HuH-7 (cell line): Measurements from ENCODE around the gene LDB1.

ENCODE experiments used
- DNase-seq: peaks from one replicate; pipeline ENCODE4 v3.0.0; 2011; ENCODE audit warnings: low spot score

The LDB1 gene

DNA sequence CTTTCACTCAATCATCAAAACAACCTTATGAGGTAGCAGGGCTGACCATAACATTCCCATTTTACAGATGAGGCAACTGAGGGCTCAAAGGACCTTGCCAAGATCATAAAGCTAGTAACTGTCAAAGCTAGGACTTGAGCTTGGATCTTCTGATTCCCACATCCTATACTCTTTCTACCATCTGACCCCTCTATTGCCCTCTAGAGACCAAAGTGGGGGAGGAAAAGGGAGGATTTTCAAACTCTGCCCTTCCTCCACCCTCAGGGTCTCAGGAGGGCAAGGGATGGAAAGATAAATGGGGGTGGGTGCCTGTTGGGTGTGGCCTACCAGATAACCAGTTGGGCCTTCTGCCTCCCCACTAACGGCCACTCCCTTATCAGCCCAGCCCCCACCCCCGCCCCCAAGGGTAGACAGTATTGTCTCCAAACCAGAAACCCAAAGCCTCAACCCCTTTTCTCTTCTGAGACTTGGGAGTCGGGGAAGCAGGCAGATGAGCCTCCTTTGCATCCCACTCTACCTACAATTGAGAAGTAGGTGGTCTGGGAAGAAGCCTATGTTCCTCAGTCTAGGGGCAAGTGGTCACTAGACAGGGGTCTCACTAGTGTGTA lies 7.9 kb downstream of the LDB1 start:
- no peak for DNase-seq

DNA sequence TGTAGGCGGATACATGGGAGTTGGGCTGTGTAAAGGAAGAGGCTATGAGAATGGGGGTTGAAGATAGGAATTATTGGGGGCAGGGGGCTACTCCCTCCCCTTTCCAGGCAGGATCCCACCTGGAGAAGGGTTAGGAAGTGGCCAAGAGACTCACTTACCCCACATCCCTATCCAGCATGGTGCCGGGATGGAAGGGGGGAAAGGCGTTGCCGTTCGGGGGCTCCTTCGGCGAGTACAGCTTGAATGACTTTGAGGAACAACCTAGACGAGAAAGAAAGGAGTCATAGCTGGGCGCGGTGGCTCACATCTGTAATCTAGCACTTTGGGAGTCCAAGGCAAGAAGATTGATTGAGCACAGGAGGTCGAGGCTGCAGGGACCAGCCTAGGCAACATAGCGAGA lies 8.9 kb downstream of the LDB1 start:
- no peak for DNase-seq

DNA sequence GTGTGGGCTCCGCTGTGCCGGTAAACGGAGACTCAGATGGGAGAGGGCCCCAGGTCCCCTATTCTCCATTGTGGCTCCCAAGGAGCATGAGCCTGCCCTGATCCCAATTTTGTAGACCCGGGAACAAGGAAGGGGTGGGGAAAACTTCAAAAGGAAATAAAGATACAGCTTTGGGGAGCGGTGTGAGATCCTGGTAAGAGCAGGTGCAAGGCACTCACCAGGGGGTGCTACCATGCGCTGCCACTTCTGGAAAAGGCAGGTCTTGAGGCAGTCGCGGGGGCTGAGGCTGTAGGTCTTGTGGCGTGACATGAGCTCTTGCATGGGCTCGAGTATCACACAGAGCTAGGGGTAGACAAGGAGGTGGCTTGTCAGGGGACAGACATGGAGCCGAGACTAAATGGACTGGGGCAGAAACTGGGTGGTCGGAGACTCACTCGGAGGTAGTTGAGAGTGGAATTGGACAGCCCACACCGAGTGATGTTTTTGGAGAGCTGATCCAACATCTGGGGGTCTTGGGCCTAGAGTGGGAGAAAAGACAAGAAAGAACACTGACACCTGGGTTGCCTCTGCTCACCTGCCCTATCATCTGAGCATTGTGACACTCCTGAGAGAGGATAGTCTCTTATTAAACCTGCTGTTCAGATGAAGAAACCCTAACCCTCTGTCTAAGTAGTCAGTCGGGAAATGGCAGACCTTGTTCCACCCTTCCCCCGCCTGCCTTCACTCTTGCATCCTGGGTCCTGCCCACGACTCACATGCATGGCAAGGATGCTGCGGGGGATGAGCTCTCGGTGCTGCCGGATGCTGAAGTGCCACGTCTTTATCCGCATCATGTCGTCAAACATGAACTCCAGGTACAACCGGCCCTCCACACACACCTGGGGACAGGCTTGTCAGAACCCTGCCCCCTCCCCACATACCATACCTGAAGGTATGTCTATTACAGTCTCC lies 10.7 kb downstream of the LDB1 start:
- no peak for DNase-seq

DNA sequence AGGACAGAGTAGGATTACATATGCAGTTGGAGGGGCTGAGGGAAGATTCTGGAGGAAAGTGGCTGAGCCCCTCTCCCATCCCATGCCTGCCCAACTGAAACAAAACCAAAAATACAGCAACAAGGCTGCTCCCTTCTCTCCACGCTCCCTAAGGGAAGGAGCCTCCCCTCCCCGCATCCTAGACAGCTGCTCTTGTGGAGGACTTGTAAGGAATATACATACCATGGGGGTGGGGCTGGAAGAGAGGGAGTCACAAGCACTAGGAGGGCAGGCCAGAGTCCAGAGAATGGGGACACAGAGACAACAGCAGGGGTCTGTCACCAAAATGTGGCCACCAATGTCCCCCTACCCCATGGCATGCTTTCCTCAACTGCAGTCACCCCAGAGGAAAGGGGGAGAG lies 13.2 kb downstream of the LDB1 start:
- DNase-seq: no peak

DNA sequence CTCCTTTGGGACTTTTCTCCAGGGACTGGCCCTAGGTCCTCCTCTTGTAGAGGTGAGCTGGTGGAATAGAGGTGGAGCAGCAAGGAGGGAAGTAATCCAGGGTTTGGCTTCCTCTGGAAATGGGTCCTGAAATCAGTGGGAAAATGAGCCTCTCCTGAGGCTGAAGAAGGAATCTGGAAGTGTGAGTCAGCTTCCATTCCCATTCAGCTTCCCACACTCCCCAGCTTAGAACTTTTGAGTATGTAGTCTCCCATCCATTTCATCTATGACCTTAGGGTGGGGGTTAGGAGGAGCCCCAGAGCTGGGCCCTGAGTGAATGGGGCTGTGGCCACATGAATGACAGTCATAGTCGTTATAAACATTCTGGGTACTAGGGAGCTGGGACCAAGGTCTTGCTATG lies 17.7 kb downstream of the LDB1 start:
- no peak for DNase-seq

DNA sequence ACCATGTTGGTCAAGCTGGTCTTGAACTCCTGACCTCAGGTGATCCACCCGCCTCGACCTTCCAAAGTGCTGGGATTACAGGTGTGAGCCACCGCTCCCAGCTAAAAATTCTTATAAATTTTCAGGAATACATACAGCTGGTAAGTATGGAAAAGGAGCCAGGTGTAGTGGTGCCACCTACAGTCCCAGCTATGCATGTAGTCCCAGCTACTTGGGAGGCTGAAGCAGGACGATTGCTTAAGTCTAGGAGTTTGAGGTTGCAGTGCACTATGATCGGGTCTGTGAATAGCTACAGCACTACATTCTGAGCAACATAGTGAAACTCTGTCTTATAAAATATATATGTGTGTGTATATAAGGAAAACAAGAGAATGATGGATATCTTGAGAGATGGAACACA lies 19.0 kb downstream of the LDB1 start:
- DNase-seq: no peak

DNA sequence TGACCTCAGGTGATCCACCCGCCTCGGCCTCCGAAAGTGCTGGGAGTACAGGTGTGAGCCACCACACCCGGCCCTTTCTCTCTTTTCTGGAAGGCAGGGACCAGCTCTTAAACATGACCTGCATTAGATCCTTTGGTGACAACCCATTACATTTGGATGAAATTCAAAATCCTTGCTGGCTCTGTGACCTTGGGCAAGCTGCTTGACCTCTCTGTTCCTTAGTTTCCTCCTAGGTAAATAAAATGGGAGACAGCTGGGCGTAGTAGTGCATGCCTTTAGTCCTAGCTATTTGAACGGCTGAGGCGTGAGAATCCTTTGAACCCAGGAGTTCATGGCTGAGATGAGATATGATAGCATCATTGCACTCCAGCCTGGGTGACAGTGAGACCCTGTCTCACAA lies 23.7 kb downstream of the LDB1 start:
- DNase-seq: no peak

DNA sequence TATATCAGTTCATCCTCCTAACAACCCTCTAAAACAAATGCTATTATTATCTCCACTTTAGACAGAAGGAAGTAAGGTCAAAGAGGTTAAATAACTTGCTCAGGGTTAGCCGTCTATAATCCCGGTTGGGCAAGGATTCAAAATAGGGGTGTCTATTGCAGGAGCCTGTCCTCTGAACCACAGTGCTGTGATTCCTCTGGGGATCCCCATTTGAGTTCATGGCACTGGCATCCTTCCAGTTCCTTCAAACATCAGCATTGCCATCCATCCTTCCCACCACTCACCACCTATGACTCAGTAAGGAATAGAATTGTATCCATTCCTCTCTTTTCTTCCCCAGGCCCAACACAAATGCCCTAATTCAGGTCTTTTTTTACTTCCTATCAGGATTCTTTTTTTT lies 29.4 kb downstream of the LDB1 start:
- no peak for DNase-seq

DNA sequence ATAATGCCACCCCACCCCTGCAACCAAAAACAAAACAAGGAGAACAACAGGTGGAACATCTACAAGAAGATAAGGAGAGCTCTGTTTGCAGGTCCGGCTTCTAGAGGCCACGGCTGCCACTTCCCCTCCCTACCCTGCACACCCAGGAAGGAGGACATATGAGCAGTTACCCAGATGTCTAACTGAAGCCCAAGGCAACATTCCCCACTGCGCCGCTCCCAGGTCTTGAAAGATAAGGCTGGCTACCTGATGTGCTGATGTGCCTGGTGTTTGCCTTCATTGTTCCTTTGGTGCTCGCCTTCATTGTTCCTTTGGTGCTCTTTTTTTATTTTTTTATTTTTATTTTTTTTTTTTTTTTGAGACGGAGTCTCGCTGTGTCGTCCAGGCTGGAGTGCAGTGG lies 34.0 kb downstream of the LDB1 start:
- no peak for DNase-seq

DNA sequence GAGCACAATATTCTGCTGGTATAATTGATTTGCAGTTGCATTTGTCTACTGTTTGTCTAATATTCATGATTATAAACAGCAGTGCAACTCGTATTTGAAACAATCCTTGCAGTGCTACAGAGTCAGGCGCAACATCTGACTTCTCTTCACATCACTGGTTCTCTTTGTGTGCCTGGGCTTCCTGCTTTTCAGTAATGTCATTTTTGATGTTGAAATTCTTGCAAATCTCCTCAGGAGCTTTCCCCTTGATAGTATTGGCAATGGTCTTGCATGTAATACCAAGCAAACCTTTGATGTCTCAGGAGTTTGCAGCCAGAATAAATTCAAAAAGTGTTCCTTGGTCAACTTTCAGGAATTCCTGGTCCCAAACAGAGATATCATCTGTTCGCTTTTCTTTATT lies 34.8 kb downstream of the LDB1 start:
- no peak for DNase-seq

DNA sequence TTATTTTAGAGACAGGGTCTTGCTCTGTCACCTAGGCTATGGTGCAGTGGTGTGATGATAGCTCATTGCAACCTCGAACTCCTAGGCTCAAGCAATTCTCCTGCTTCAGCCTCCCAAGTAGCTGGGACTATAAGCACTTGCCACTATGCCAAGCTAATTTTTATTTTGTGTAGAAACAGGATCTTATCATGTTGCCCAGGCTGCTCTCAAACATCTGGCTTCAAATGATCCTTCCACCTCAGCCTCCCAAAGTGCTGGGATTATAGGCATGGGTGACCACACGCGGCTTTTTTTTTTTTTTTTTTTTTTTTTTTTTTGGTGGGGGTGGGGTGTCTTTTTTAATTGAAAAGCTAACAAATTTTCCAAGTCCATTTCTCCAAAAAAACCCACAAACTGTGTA lies 36.6 kb downstream of the LDB1 start:
- no peak for DNase-seq

DNA sequence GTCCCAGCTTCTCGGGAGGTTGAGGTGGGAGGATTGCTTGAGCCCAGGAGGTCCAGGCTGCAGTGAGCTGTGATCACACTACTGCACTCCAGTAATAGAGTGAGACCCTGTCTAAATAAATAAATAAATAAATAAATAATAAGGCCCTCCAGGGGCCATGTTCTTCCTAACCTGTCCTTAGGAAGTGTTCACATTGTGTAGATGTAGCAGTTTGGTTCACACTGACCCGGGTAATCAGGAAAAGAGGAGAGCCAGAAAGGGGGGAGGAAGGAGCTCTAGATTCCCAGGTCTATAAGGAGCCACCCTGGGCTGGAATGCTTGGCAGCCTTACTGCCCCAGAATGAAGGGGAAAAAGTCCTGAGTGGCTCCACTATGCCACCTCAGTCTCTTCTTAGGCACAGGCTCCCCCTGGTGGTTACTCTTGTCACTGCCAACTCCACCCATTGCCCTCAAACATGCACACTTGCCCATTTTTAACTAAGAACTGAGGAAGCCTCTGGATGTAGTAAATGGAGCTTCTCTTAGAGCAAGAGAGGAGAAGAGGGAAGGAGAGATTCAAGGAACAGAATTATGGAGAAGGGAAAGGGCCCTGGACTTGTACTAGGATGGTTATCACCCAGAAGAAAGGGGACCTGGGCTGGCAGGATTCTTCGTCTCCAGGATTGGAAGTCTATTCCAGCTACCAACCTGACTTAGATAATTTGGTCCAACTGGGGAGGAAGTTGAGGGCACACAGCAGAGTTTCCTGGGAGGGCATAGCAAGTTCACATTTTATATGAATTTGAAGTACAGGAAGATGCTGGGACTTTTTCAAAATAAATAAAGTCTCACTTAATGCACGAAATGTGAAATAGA lies 47.3 kb downstream of the LDB1 start:
- DNase-seq: peak; percentile 75

DNA sequence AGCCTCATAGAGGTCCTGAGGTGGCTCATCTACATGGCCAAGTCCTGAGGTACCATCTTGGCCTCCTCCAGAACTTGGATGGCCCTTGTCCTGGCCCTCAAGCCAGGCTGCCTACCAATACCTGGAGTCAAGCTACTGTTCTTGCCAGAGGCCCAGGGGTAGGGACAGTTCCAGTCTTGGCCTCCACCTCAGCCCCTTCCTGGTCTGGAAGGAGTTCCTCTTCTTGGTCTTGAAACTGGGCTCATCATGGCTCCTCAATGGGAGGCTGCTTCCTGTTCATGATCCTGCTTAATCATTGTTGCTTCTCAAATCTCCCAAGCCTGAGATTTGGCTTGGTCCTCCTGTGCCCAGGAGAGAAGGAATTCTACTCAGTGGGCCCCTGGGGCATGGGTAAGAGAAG lies 51.1 kb downstream of the LDB1 start:
- DNase-seq: no peak

DNA sequence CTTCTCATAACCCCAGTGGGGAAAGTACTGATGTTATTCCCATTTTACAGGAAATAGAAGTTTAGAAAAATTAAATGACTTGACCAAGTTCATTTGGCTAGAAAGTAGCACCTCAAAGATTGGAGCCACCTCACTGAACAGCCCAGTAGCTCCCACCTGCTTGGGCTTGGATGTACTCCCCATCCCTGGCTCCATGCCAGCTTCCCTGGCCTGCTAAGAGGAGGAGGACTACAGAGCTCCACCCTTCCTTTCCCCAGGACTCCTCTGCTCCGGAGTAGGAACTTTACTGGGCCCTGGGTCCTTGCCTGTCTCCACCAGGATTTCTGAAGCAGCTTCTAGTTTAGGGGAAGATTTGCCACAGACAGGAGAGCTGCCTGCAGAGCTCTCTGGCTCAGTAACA lies 52.0 kb downstream of the LDB1 start:
- DNase-seq: no peak

DNA sequence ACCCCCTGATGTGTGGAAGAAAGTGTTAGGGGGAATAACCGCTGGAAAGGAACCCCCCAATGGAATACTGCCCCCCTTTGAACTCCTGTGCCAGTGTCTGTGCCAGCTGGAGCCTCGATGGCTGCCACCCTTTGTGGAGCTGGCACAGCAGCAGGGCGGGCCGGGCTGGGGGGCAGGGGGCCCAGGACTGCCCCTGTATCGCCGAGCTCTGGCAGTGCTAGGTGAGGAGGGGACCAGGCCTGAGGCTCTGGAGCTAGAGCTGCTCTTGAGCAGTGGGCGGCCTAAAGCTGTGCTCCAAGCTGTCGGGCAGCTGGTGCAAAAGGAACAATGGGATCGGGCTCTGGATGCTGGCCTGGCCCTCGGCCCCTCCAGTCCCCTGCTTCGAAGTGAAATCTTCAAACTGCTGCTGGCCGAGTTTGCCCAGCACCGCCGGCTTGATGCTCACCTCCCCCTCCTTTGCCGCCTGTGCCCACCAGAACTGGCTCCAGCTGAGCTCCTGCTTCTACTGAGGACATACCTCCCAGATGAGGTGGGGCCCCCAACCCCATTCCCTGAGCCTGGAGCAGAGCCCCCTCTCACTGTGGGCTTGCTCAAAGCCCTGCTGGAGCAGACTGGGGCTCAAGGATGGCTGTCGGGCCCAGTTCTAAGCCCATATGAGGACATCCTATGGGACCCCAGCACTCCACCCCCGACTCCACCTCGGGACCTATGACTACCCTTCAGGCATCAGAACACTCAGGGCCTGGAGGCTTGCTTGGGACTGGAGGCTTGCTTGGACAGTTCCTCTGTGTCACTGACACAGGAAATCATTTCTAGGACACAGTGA lies 52.9 kb downstream of the LDB1 start:
- no peak for DNase-seq

DNA sequence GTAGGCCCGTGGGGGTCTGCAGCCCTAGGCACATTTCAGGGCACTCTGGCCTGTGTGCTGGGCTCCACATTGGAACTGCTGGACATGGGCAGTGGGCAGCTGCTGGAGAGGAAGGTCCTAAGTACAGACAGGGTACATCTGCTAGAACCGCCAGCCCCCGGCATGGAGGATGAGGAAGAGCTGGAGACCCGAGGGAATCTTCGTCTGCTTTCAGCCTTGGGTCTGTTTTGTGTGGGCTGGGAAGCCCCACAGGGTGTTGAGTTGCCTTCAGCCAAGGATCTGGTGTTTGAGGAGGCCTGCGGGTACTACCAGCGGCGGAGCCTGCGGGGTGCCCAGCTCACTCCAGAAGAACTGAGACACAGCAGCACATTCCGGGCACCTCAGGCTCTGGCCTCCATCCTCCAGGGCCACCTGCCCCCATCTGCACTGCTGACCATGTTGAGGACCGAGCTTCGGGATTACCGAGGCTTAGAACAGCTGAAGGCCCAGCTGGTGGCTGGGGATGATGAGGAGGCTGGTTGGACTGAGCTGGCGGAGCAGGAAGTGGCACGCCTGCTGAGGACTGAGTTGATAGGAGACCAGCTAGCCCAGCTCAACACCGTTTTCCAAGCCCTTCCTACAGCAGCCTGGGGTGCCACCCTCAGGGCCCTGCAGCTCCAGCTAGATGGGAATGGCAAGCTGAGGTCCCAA lies 53.6 kb downstream of the LDB1 start:
- no peak for DNase-seq

DNA sequence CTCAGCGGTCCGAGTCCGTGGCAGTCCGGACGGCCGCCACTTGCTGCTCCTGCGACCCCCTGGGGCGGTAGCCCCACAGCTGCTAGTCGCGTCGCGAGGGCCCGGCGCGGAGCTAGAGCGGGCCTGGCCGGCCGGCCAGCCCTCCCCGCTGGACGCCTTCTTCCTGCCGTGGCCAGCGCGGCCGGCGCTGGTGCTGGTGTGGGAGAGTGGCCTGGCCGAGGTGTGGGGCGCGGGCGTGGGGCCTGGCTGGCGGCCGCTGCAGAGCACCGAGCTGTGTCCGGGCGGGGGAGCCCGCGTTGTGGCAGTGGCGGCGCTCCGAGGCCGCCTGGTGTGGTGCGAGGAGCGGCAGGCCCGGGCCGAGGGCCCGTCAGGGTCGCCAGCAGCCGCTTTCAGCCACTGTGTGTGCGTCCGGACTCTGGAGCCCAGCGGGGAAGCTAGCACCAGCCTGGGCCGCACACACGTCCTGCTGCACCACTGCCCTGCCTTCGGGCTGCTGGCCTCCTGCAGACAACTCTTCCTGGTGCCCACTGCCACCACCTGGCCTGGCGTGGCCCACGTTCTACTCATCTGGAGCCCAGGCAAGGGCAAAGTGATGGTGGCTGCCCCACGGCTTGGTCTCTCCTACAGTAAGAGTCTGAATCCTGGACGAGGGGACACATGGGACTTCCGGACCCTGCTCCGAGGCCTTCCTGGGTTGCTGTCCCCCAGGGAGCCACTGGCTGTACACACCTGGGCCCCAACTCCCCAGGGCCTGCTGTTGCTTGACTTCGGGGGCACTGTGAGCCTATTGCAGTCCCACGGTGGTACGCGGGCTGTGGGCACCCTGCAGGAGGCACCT lies 54.4 kb downstream of the LDB1 start:
- DNase-seq: no peak

DNA sequence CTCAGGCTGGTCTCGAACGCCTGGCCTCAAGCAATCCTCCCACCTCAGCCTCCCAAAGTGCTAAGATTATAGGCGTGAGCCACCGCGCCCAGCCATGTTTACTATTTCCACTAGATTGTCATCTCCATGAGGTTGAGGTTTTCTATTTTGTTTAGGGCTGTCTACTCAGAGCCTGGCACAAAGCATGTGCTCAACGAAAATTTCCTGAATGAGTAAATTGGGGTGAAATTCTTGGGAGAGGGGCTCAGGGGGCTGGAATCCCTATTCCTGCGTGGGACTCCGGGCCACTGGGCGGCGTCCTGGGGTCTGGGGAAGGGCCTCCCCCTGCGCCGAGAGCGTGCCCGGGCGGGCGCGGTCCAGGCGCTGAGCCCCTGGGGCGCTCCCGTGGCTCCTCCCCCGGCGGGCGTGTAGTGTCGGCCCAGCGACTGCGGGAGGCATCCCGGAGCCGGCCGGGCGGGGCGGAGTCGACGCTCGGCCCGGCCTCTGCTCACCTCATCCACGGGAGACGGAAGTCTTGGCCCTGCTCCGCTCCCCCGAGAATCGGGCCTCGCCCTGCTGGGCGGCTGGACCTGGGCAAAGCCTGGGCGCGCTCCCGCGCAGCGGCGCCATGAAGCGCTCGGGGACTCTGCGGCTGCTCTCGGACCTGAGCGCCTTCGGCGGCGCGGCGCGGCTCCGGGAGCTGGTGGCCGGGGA lies 55.2 kb downstream of the LDB1 start, which contains the start of gene HPS6:
Gene HPS6 (plus strand): TSS at position 482 of the 693 bp plus-strand sequence. CDS start 126 bp downstream, at position 608.
- peak; percentile 92 for DNase-seq

DNA sequence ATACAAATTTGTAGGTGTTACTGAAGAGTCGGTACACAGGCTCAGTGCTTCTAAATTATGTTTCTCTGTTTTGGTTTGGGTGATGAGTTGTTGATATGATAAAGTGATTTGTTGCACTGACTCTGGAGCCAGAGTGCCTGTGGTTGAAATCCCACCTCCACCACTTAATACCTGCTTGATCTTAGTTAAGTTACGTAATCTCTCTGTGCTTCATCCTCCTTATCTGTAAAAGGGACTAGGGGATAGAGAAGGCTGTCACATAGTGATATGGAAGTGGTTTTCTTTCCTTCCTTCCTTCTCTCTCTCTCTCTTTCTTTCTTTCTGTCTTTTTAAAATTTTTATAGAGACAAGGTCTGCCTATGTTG lies 55.7 kb downstream of the LDB1 start:
- no peak for DNase-seq

DNA sequence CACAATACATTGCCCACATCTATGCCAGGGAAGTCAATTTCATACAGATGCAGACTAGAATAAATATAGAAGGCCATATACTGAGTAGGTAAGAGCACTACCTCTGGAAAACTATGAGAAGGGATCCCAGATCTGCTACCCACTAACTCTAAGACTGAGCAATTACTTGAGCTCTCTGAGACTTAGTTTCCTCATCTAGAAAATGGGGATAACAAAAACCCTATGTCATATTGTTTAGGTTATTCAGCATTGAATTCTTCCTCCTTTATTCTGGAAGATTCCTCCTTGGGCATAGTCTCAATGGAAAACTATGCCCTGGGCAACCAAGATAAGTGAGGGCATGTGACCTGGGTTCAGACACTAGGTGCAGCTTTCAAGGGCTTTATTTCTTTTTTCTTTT lies 60.2 kb downstream of the LDB1 start:
- no peak for DNase-seq
